Spleen (tissue), 11 donors: ENCODE results near the gene TEAD1. TPM values are rescaled to one million over a fixed set of nuclear protein-coding genes. Genes with fewer than 3 reads are reported as not detected.

Source experiments
- DNase-seq: peaks from one replicate; pipeline ENCODE4 v3.0.0-alpha.2; 2020
- H3K27ac ChIP-seq, 8 donors: fragments of 200-600 bp; sonication (generic) in 7 of 8; 1 replicate in 4 of 8; 2 replicates in 4 of 8; pipeline versions ENCODE4 v1.5.0 to v1.8.0; 2016 to 2021; ENCODE audit warnings: inconsistent platforms in 4 of 8, mild to moderate bottlenecking in 4 of 8, moderate library complexity in 1 of 8
- H3K27me3 ChIP-seq, 7 donors: fragments of 200-600 bp; sonication (generic) in 6 of 7; replicated peaks in 1 of 7; 1 replicate in 4 of 7; 2 replicates in 3 of 7; pipeline versions ENCODE4 v1.5.0 to v1.8.0; 2016 to 2021; ENCODE audit warnings: inconsistent platforms in 3 of 7, mild to moderate bottlenecking in 1 of 7
- H3K36me3 ChIP-seq, 6 donors: fragments of 200-600 bp; sonication (generic) in 5 of 6; 1 replicate in 4 of 6; 2 replicates in 2 of 6; pipeline versions ENCODE4 v1.5.0 to v1.8.0; 2016 to 2021; ENCODE audit warnings: inconsistent platforms in 2 of 6
- H3K4me1 ChIP-seq, 6 donors: fragments of 200-600 bp; sonication (generic) in 5 of 6; 1 replicate in 3 of 6; 2 replicates in 3 of 6; pipeline versions ENCODE4 v1.5.0 to v1.8.0; 2016 to 2021; ENCODE audit warnings: inconsistent platforms in 3 of 6
- H3K4me3 ChIP-seq, 8 donors: fragments of 200-600 bp; sonication (generic) in 7 of 8; 1 replicate in 4 of 8; 2 replicates in 4 of 8; pipeline versions ENCODE4 v1.5.0 to v1.8.0; 2016 to 2021; ENCODE audit warnings: inconsistent platforms in 4 of 8, mild to moderate bottlenecking in 4 of 8, moderate library complexity in 2 of 8
- H3K9me3 ChIP-seq, 8 donors: fragments of 200-600 bp; sonication (generic) in 7 of 8; 1 replicate in 4 of 8; 2 replicates in 4 of 8; pipeline versions ENCODE4 v1.5.0 to v1.8.0; 2016 to 2021; ENCODE audit warnings: inconsistent platforms in 4 of 8
- CTCF ChIP-seq, 11 experiments: fragments of 200-600 bp in 7 of 11; fragments of 450-650 bp in 4 of 11; sonication (generic) in 4 of 11; IDR thresholded peaks in 8 of 11; conservative IDR thresholded peaks in 3 of 11; 1 replicate in 7 of 11; 2 replicates in 4 of 11; pipeline versions ENCODE4 v1.4.0 to v1.8.0; 2016 to 2021; ENCODE audit warnings: antibody characterized with exemption in 11 of 11, inconsistent platforms in 4 of 11, mild to moderate bottlenecking in 1 of 11
- POLR2A ChIP-seq, 3 donors: fragments of 450-650 bp; IDR thresholded peaks; one replicate each; pipeline ENCODE4 v1.5.1; 2017; ENCODE audit warnings: antibody characterized with exemption in 3 of 3, mild to moderate bottlenecking in 1 of 3
- POLR2AphosphoS5 ChIP-seq, 3 donors: sonication (generic); formaldehyde crosslinking; IDR thresholded peaks; one replicate each; pipeline ENCODE4 v1.5.1; 2017; ENCODE audit warnings: antibody characterized with exemption in 3 of 3
- WGBS, 5 donors: extraction: QIAGEN DNeasy Blood & Tissue Kit in 3 of 5; methylation state at CpG; one replicate each; pipeline versions ENCODE4 v1.1.5 to v1.1.7; 2013 to 2018; 5-methylcytosine and 5-hydroxymethylcytosine counted together
- intact Hi-C: fragments of 100-400 bp; cut with DNase I; formaldehyde crosslinking; loops from one replicate; pipeline ENCODE4 v1.15.0; 2023; ENCODE audit warnings: low total_unique reads
- polyA plus RNA-seq, 3 donors: library from polyadenylated mRNA; stranded (reverse); fragments of 200-250 nt; gene quantifications; one replicate each; pipeline ENCODE4 v1.2.1, GENCODE V29; 2013
- total RNA-seq, 7 donors: library from RNA; depleted of rRNA in 3 of 7; stranded (reverse); fragments of >200 nt in 3 of 7; fragmentation: NEBNext Ultra II Directional in 4 of 7; extraction: Animal tissue kit (Norgen Biotek cat#: 25700) in 4 of 7; gene quantifications; one replicate each; pipeline versions ENCODE4 v1.1.0 to v1.2.1, GENCODE V29; 2016 to 2021
- donor health status: healthy with polysubstance abuse.
- donor health status: DM: no; HTN: no; CAD: no; lungs with moderate emphysema.
- donor health status: DM: no; HTN: no; CAD: no.
- donor health status: Bipolar disorder and iron deficiency.
- donor health status: healthy.
- donor health status: DM: no; HTN: no; CAD: no.
- donor health status: DM: yes; HTN: yes; CAD: no.

Gene TEAD1
- total and polyA plus RNA-seq, 10 donors = 0.93 to 46.0 (median 18.6) TPM

GRCh38 chr11:12754021-12754420, 79.8 kb downstream of the TEAD1 start:
- TF ChIP-seq POLR2A (IDR thresholded peaks at IDR 0.05) (no peak), CTCF (IDR thresholded peaks at IDR 0.05 in 8 of 11, conservative IDR thresholded peaks at IDR 0.05 in 3 of 11) (no peak), POLR2AphosphoS5 (IDR thresholded peaks at IDR 0.05) (no peak)
- Histone ChIP-seq H3K9me3 (no peaks in the 10 kb centered on the region), H3K27me3 (no peaks in the 10 kb centered on the region), H3K36me3 (no peaks in the 10 kb centered on the region), H3K4me3 (no peak overlapping the region), H3K4me1 (no peaks in the 10 kb centered on the region), H3K27ac (no peak overlapping the region)
- intact Hi-C loops = no loop called here
- WGBS, 5 donors = 75 to 82% (median 78%) methylated on average over 3 of the region's 3 CpGs
- no peak for DNase-seq

- Histone ChIP-seq H3K27ac (no peak overlapping the region), H3K4me3 (no peak overlapping the region), H3K27me3 (no peaks in the 10 kb centered on the region), H3K4me1 (no peaks in the 10 kb centered on the region), H3K9me3 (no peaks in the 10 kb centered on the region), H3K36me3 (no peaks in the 10 kb centered on the region)
- 81 to 90% (median 84%) methylated on average over 3 of the region's 3 CpGs for WGBS, 5 donors
- no peak for DNase-seq
- TF ChIP-seq POLR2A (IDR thresholded peaks at IDR 0.05) (no peak), CTCF (IDR thresholded peaks at IDR 0.05 in 8 of 11, conservative IDR thresholded peaks at IDR 0.05 in 3 of 11) (no peak), POLR2AphosphoS5 (IDR thresholded peaks at IDR 0.05) (no peak)
- intact Hi-C loops = no loop called here
Measured at GRCh38 chr11:12754582-12755234, 80.5 kb downstream of the TEAD1 start.

- 50 to 69% (median 62%) methylated on average over 9 of the region's 9 CpGs for WGBS, 5 donors
- no peak for DNase-seq
- Histone ChIP-seq H3K9me3 (no peaks in the 10 kb centered on the region), H3K27ac (no peak overlapping the region), H3K36me3 (no peaks in the 10 kb centered on the region), H3K27me3 (no peaks in the 10 kb centered on the region), H3K4me1 (no peaks in the 10 kb centered on the region), H3K4me3 (no peak overlapping the region)
- TF ChIP-seq POLR2A (IDR thresholded peaks at IDR 0.05) (no peak), POLR2AphosphoS5 (IDR thresholded peaks at IDR 0.05) (no peak), CTCF (IDR thresholded peaks at IDR 0.05 in 8 of 11, conservative IDR thresholded peaks at IDR 0.05 in 3 of 11) (no peak)
- intact Hi-C loops = no loop called here
Measured at GRCh38 chr11:12755510-12756453, 81.6 kb downstream of the TEAD1 start.

- no peak for DNase-seq
- H3K9me3 ChIP-seq = no peaks in the 10 kb centered on the region
- TF ChIP-seq POLR2A (IDR thresholded peaks at IDR 0.05) = no peak
- TF ChIP-seq CTCF (IDR thresholded peaks at IDR 0.05 in 8 of 11, conservative IDR thresholded peaks at IDR 0.05 in 3 of 11) = no peak
- TF ChIP-seq POLR2AphosphoS5 (IDR thresholded peaks at IDR 0.05) = no peak
- intact Hi-C loops = no loop called here
- WGBS, 5 donors = 77 to 93% (median 84%) methylated on average over 1 of the region's 1 CpG
- H3K27ac ChIP-seq = no peak overlapping the region
- no peaks in the 10 kb centered on the region for H3K27me3 ChIP-seq
- no peak overlapping the region for H3K4me3 ChIP-seq
- no peaks in the 10 kb centered on the region for H3K36me3 ChIP-seq
- H3K4me1 ChIP-seq = no peaks in the 10 kb centered on the region
Measured at GRCh38 chr11:12756454-12756806, 82.2 kb downstream of the TEAD1 start.
